Prostate gland (tissue), 2 donors: ENCODE results near the gene LHPP.

Experiments
- POLR2A ChIP-seq: fragments of 450-650 bp; IDR thresholded peaks from one replicate; pipeline ENCODE4 v1.6.1; 2016; ENCODE audit warnings: antibody characterized with exemption, mild to moderate bottlenecking
- TF ChIP-seq, protein P1 (sequence below), 4 experiments: fragments of 200-600 bp in 2 of 4; fragments of 450-650 bp in 2 of 4; sonication (generic) in 2 of 4; IDR thresholded peaks; 1 replicate in 3 of 4; 2 replicates in 1 of 4; pipeline ENCODE4 v1.5.1; 2016 to 2019; ENCODE audit warnings: antibody characterized with exemption in 4 of 4, mild to moderate bottlenecking in 2 of 4, moderate library complexity in 2 of 4

DNA sequence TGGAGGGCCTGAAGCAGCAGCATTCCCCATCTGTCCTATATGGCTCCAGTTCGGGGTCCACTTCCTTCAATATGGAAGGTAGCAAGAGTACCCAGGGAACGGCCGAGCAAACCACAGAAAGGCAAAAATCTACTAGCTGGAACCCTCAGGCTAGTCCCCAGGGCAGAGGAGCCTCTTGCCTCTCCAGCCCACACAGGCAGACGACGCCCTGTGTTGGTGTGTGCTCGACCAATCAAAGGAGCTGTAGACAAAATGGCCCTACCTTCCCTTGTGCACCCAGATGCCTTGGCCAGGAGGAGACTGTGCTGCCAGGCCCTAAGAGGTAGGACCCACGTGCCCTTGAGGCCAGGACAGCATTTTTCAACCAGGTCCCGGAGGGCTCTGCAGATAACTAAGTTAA, 191.1 kb downstream of the LHPP start:
- TF ChIP-seq, protein P1, sequence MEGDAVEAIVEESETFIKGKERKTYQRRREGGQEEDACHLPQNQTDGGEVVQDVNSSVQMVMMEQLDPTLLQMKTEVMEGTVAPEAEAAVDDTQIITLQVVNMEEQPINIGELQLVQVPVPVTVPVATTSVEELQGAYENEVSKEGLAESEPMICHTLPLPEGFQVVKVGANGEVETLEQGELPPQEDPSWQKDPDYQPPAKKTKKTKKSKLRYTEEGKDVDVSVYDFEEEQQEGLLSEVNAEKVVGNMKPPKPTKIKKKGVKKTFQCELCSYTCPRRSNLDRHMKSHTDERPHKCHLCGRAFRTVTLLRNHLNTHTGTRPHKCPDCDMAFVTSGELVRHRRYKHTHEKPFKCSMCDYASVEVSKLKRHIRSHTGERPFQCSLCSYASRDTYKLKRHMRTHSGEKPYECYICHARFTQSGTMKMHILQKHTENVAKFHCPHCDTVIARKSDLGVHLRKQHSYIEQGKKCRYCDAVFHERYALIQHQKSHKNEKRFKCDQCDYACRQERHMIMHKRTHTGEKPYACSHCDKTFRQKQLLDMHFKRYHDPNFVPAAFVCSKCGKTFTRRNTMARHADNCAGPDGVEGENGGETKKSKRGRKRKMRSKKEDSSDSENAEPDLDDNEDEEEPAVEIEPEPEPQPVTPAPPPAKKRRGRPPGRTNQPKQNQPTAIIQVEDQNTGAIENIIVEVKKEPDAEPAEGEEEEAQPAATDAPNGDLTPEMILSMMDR (IDR thresholded peaks at IDR 0.05) = no peak
- no peak for TF ChIP-seq POLR2A
